GM12878 (cell line): ENCODE data around the gene PRF1. TPM values are rescaled to one million over a fixed set of nuclear protein-coding genes. Genes with fewer than 3 reads are reported as not detected.

Experiments used
- ATAC-seq: fragments of 200-7000 bp; cut with Tn5 transposase; 3 replicates; pipeline ENCODE4 v1.9.1; 2020; ENCODE audit warnings: mild to moderate bottlenecking, moderate library complexity
- BruUV-seq: library from RNA; stranded (reverse); fragments of 400-500 nt; replicated peaks from 2 replicates; lab custom pipeline; 2021; lab: Mats Ljungman, UMichigan
- CTCF ChIA-PET: fragments of 300-600 bp; sonication (Branson Sonifier 250); formaldehyde crosslinking; extraction: SDS; loops from one replicate; lab custom pipeline; 2021; ENCODE audit warnings: inconsistent platforms; lab: Yijun Ruan, JAX
- POLR2A ChIA-PET: fragments of 350-600 bp; formaldehyde crosslinking; extraction: SDS; loops from one replicate; lab custom pipeline; 2021; ENCODE audit warnings: inconsistent platforms; lab: Charles Lee
- RAD21 ChIA-PET: fragments of 300-600 bp; sonication (Branson Sonifier 250); formaldehyde crosslinking; loops from one replicate; lab custom pipeline; 2023; ENCODE audit warnings: antibody characterized with exemption; ENCODE audit not compliant: unreplicated experiment; lab: Charles Lee
- SMC1A ChIA-PET: fragments of 300-600 bp; sonication (Branson Sonifier 250); formaldehyde crosslinking; loops from one replicate; lab custom pipeline; 2023; ENCODE audit not compliant: unreplicated experiment, uncharacterized antibody; lab: Charles Lee
- DNase-seq: peaks from one replicate; pipeline ENCODE4 v3.0.0-alpha.2; 2011; ENCODE audit warnings: low read depth, low spot score
- FAIRE-seq: peaks from 3 replicates; lab custom pipeline; 2011; peaks lifted over from hg19 to GRCh38; lab: Jason Lieb, UNC
- H2AFZ ChIP-seq: 2 replicates; pipeline ENCODE4 v1.6.0; 2011; ENCODE audit warnings: low read depth, low read length, control low read depth; ENCODE audit not compliant: control insufficient read depth
- H3K27ac ChIP-seq: 2 replicates; pipeline ENCODE4 v1.5.1; 2011; ENCODE audit warnings: control low read depth; ENCODE audit not compliant: control insufficient read depth, insufficient read depth
- H3K27me3 ChIP-seq, 2 experiments: replicated peaks in 1 of 2; 2 replicates each; pipeline versions ENCODE4 v1.6.0 to v1.6.1; 2011; ENCODE audit warnings: low read length in 1 of 2; ENCODE audit not compliant: control insufficient read depth in 2 of 2, insufficient read depth in 2 of 2
- H3K36me3 ChIP-seq, 2 experiments: 2 replicates each; pipeline ENCODE4 v1.5.1; 2011; ENCODE audit warnings: low read length in 1 of 2; ENCODE audit not compliant: control insufficient read depth in 2 of 2, insufficient read depth in 2 of 2
- H3K4me1 ChIP-seq: 2 replicates; pipeline ENCODE4 v1.6.1; 2011; ENCODE audit warnings: mild to moderate bottlenecking, low read length, moderate library complexity, mixed read lengths; ENCODE audit not compliant: control insufficient read depth, insufficient read depth
- H3K4me2 ChIP-seq: 2 replicates; pipeline ENCODE4 v1.6.0; 2011; ENCODE audit warnings: control low read depth; ENCODE audit not compliant: control insufficient read depth, insufficient read depth
- H3K4me3 ChIP-seq: fragments of 200-600 bp; sonication (generic); 2 replicates; pipeline ENCODE4 v1.5.1; 2016
- H3K79me2 ChIP-seq: 2 replicates; pipeline ENCODE4 v1.6.0; 2011; ENCODE audit warnings: low read length; ENCODE audit not compliant: control insufficient read depth, insufficient read depth
- H3K9ac ChIP-seq: 2 replicates; pipeline ENCODE4 v1.8.0; 2011; ENCODE audit warnings: low read length, control low read depth, mixed read lengths; ENCODE audit not compliant: control insufficient read depth, insufficient read depth
- H3K9me3 ChIP-seq: replicated peaks from 3 replicates; pipeline ENCODE4 v1.5.1; 2011; ENCODE audit warnings: mild to moderate bottlenecking, low read length; ENCODE audit not compliant: control insufficient read depth, insufficient read depth
- H4K20me1 ChIP-seq: 2 replicates; pipeline ENCODE4 v1.6.0; 2011; ENCODE audit not compliant: control insufficient read depth, insufficient read depth
- BCL11A ChIP-seq: IDR thresholded peaks from 2 replicates; pipeline ENCODE4 v1.6.1; 2011; ENCODE audit warnings: low read depth, low read length
- BHLHE40 ChIP-seq, 2 experiments: fragments of 450-650 bp in 1 of 2; IDR thresholded peaks; 2 replicates each; pipeline ENCODE4 v1.6.1; 2011 to 2017; ENCODE audit warnings: low read depth in 2 of 2, borderline replicate concordance in 1 of 2, improper control_type of control experiment in 1 of 2, low read length in 1 of 2, mild to moderate bottlenecking in 1 of 2
- CEBPZ ChIP-seq: fragments of 150-350 bp; IDR thresholded peaks from 2 replicates; pipeline ENCODE4 v1.6.1; 2016; ENCODE audit warnings: low read depth, low read length
- CUX1 ChIP-seq: IDR thresholded peaks from 2 replicates; pipeline ENCODE4 v1.6.1; 2012; ENCODE audit warnings: improper control_type of control experiment, low read depth, low read length; ENCODE audit not compliant: insufficient replicate concordance
- EGR1 ChIP-seq, 2 experiments: IDR thresholded peaks; 1 replicate in 1 of 2; 2 replicates in 1 of 2; pipeline ENCODE4 v1.6.1; 2011 to 2012; ENCODE audit warnings: low read depth in 2 of 2, low read length in 2 of 2, borderline replicate concordance in 1 of 2, mild to moderate bottlenecking in 1 of 2, moderate library complexity in 1 of 2
- ETV6 ChIP-seq, 2 experiments: fragments of 450-650 bp in 1 of 2; IDR thresholded peaks in 1 of 2; conservative IDR thresholded peaks in 1 of 2; 2 replicates each; pipeline ENCODE4 v1.6.1; 2014; ENCODE audit warnings: antibody characterized with exemption in 1 of 2, borderline replicate concordance in 1 of 2, low read depth in 1 of 2, mild to moderate bottlenecking in 1 of 2, moderate library complexity in 1 of 2
- FOXK2 ChIP-seq: fragments of 450-650 bp; IDR thresholded peaks from 2 replicates; pipeline ENCODE4 v1.6.1; 2017; ENCODE audit warnings: mild to moderate bottlenecking, moderate library complexity
- GABPA ChIP-seq: IDR thresholded peaks from 2 replicates; pipeline ENCODE4 v1.6.1; 2014; ENCODE audit warnings: antibody characterized with exemption, low read depth, mild to moderate bottlenecking, inconsistent platforms
- IRF3 ChIP-seq: fragments of 450-650 bp; IDR thresholded peaks from 2 replicates; pipeline ENCODE4 v1.6.1; 2014; ENCODE audit warnings: mild to moderate bottlenecking
- IRF4 ChIP-seq: IDR thresholded peaks from 2 replicates; pipeline ENCODE4 v1.6.1; 2011; ENCODE audit warnings: low read depth, low read length
- NRF1 ChIP-seq: conservative IDR thresholded peaks from 2 replicates; pipeline ENCODE4 v1.6.1; 2011; ENCODE audit warnings: mild to moderate bottlenecking, low read depth, low read length, improper control_type of control experiment
- POLR2A ChIP-seq: IDR thresholded peaks from 2 replicates; pipeline ENCODE4 v1.6.1; 2011; ENCODE audit warnings: low read depth, mild to moderate bottlenecking, low read length
- SRF ChIP-seq, 2 experiments: IDR thresholded peaks; 2 replicates each; pipeline ENCODE4 v1.6.1; 2011; ENCODE audit warnings: low read depth in 2 of 2, low read length in 2 of 2, mild to moderate bottlenecking in 1 of 2, moderate library complexity in 1 of 2
- TARDBP ChIP-seq: IDR thresholded peaks from 2 replicates; pipeline ENCODE4 v1.6.1; 2016; ENCODE audit warnings: borderline replicate concordance
- TCF7 ChIP-seq: IDR thresholded peaks from 2 replicates; pipeline ENCODE4 v1.6.1; 2014; ENCODE audit warnings: antibody characterized with exemption, borderline replicate concordance
- WGBS: methylation state at CpG from one replicate; pipeline ENCODE4 v1.1.6; 2016; ENCODE audit warnings: low lambda C conversion rate; ENCODE audit not compliant: insufficient replicate concordance, insufficient coverage; ENCODE audit errors: missing lambda C conversion rate; 5-methylcytosine and 5-hydroxymethylcytosine counted together
- in situ Hi-C: fragments of 300-500 bp; cut with MboI; formaldehyde crosslinking; loops from 9 replicates; pipeline ENCODE4 v1.14.3; 2018; ENCODE audit warnings: mixed read lengths
- intact Hi-C: fragments of 100-400 bp; cut with micrococcal nuclease; formaldehyde crosslinking; loops from one replicate; pipeline ENCODE4 v1.14.2; 2022; ENCODE audit not compliant: unreplicated experiment
- polyA plus RNA-seq, 11 experiments: library from polyadenylated mRNA; depleted of rRNA in 4 of 11; unstranded in 6 of 11; stranded (reverse) in 5 of 11; fragments of >200 nt; fragmentation: Nextera tagmentation in 4 of 11; fragmentation: Illumina TruSeq in 1 of 11; extraction: Ambion mirVana in 4 of 11; extraction: Trizol in 1 of 11; gene quantifications; 1 replicate in 1 of 11; 2 replicates in 10 of 11; pipeline versions ENCODE4 v1.2.1 to v1.2.3, GENCODE V29; 2011 to 2016; ENCODE audit warnings: inconsistent platforms in 2 of 11, missing spikeins in 2 of 11, low read depth in 1 of 11
- total RNA-seq, 4 experiments: library from RNA; depleted of rRNA in 3 of 4; stranded (reverse); fragments of >200 nt in 3 of 4; fragmentation: Illumina TruSeq in 1 of 4; extraction: Trizol in 1 of 4; gene quantifications; 2 replicates each; pipeline versions ENCODE4 v1.2.1 to v1.2.3, GENCODE V29; 2013 to 2021

Gene PRF1
- total and polyA plus RNA-seq, 10 of the 15 experiments (the other 5 are each of a cell fraction or from before 2014, with no cell fraction given) = 0.84 to 15.7 (median 1.3) TPM

GRCh38 chr10:70618663-70619062 lies 16.1 kb upstream of the PRF1 start:
- POLR2A ChIA-PET = no interaction called here
- CTCF ChIA-PET = interaction anchor here (0.5 to 2.2 kb wide), 7 partner anchors 58 to 140 kb away, joined by 3 to 15 read pairs (median 6); no protein-coding TSS in a partner anchor
- no peak for ATAC-seq
- TF ChIP-seq TCF7 (no peak), CUX1 (no peak), POLR2A (no peak), FOXK2 (no peak), TARDBP (no peak), IRF4 (no peak), GABPA (no peak), BCL11A (no peak), NRF1 (no peak), ETV6 (conservative IDR thresholded peaks at IDR 0.05 in 1 of 2, IDR thresholded peaks at IDR 0.05 in 1 of 2; ENCODE audit: borderline replicate concordance in 1 of 2, low read depth in 1 of 2) (no peak), IRF3 (no peak), SRF (IDR thresholded peaks at IDR 0.05; ENCODE audit: low read depth in 2 of 2, low read length in 2 of 2) (no peak), BHLHE40 (IDR thresholded peaks at IDR 0.05; ENCODE audit: borderline replicate concordance in 1 of 2, low read depth in 2 of 2, low read length in 1 of 2) (no peak), CEBPZ (no peak), EGR1 (IDR thresholded peaks at IDR 0.05; ENCODE audit: borderline replicate concordance in 1 of 2, low read depth in 2 of 2, low read length in 2 of 2) (no peak)

More at GRCh38 chr10:70618663-70619062, 16.1 kb upstream of the PRF1 start:
- Histone ChIP-seq H3K4me1 (no peaks in the 10 kb centered on the region), H2AFZ (no peak overlapping the region), H3K4me3 (no peak overlapping the region), H3K27ac (no peak overlapping the region), H3K4me2 (no peak overlapping the region), H3K27me3 (no peaks in the 10 kb centered on the region), H4K20me1 (no peaks in the 10 kb centered on the region), H3K9me3 (peaks cover 8% of the 10 kb centered on the region; the same call in 2 of the 3 replicates), H3K9ac (no peak overlapping the region), H3K79me2 (no peaks in the 10 kb centered on the region), H3K36me3 (no peaks in the 10 kb centered on the region)
- DNase-seq (no peak), FAIRE-seq (no peak)
- intact Hi-C loops = loop anchor here (1.0 kb wide), 1 partner anchor 141 kb away; no protein-coding TSS in a partner anchor
- BruUV-seq = no TSS peak
- ChIA-PET SMC1A (interaction anchor here (1.0 to 2.7 kb wide), 5 partner anchors 24 to 141 kb away, joined by 3 to 13 read pairs (median 5); no protein-coding TSS in a partner anchor), RAD21 (interaction anchor here (0.9 to 1.2 kb wide), 2 partner anchors 43 to 136 kb away, joined by 3 to 4 read pairs; no protein-coding TSS in a partner anchor)
- in situ Hi-C loops = no loop called here
- 59% methylated on average over 5 of the region's 5 CpGs for WGBS
